Measurements from ENCODE around the gene PPP2R1B.
"Not testable (repeated sequence)": the region's sequence is repeated elsewhere in the genome, so short reads cannot be mapped to it uniquely, and the experiment has no call there.

Gene PPP2R1B

GRCh38 chr11:111782109-111782741 is 16.0 kb upstream of the PPP2R1B start:
- DNase-seq (ENCODE audit: low read depth), result no peak

- no peak for DNase-seq (ENCODE audit: low read depth)
Measured at GRCh38 chr11:111779118-111779517, 12.9 kb upstream of the PPP2R1B start.

DNA sequence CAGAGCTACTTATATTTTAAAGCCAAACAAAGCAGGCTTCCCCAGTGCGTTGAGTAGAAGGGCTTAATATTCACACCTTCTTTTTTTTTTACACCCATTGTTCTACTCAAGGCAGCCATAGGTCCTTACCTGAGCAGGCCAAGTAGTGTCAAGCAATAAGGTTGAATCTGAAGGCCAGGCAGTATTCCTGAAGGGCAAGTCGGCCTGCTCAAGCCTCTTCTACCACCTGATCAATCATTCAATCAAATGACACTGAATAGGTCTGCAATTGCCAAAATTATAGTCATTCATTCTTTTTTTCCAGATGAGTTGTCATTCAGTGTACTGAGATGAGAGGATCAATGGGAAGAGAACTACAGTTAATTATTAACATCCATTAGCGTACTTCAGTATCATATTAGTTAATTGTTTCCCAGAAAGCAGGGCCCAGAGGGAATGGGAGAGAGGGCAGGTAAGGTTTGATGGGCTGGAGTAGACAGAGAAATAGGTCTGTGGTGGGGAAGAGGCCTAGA is 11.9 kb upstream of the PPP2R1B start:
- DNase-seq (ENCODE audit: low read depth), result no peak

DNA sequence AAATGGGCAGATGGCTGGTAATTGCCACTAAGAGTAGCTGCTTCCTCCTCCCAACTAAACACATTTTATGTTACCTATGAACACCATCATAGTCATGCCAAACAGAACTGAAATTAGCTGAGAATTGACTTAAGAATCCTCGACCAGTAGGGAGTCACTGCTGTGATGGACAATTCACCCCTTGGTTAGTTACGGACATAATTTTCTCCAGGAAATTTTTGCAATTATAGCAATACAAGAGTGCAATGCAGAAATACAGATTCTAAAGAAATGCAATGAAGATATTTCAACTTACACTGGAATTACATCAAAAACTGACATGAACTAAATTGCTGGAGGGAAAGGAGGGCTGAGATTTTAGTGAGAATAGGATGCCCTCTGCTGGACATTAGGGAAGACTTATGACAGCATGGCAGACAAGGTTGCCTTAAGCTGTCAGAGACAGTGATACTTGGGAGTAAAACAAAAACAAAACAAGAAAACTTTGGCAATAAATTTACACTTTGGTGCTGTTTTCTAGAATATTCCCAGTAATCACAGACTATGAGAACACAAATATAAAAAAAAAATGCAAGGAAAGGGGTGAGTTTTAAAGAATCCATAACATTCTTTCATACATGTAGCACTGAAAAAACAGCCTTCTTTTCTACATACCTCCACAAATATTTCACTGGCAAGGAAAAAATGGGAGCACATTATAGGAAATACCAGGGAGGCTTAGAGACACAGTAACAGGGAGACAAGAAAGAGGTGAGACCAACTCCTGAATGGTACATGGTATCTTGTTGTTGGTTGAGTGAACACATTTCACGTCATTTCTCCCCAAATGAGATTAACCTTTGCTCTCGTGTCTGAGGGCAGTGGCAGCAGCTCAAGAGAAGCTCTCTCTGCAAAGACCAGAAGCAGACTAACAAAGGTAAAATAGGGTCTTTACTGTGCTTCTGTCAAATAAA is 11.2 kb upstream of the PPP2R1B start:
- DNase-seq (ENCODE audit: low read depth), result peak; percentile 20

DNA sequence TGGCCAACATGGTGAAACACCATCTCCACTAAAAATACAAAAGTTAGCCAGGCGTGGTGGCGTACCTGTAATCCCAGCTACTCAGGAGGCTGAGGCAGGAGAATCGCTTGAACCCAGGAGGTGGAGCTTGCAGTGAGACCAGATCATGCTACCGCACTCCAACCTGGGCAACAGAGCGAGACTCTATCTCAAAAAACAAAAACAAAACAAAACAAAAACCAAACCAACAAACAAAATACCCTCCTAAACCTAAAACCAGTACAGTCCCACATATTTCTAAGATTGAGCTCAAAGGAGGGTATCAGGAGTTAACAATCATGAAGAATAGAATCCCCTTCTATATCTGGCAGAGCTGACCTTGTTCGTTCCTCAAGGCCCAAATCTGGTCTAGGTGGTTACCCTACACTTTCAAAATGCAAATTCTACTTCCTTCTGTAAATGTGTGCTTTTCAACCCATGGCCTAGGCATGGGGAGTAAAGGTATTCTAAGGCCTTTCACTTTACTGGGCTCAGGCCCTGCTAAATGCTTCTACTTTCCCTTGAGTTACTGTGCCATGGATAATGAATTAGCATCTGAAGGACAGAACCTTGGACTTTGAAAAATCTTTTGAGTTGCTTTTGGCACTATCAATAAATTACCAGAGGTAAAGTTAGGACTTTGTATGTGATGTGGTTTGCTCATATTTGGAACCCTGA is 10.4 kb upstream of the PPP2R1B start:
- DNase-seq (ENCODE audit: low read depth), result no peak

DNA sequence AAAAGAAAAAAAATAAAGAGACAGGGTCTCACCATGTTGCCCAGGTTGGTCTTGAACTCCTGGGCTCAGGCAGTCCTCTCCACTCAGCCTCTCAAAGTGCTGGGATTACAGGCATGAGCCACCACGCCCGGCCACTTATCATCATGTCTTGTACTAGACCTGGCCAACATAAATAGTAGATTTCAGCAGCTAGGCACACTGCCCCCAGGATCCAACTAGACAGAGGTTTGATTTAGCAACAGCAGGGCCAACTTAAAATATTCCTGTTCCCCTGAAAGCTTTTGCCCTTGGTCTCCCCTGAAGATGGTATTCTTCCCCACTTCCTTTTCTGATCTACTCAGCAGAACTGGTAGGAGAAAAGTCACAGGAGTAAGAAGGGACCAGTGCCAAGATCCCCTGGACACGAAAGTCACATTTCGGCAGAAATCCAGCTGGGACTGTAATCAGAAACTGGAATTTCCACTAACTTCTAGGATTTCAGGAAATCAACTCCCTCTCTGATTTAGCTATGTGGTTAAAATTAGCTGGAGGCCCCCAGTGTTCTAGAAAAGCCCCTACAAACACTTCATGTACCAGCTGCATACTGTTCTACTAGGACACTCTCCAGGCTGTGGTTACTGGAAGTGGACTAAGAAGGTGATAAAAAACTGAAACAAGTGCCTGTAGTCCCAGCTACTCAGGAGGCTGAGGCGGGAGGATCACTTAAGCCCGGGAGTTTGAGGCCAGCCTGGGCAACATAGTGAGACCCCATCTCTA is 8.9 kb upstream of the PPP2R1B start:
- no peak for DNase-seq (ENCODE audit: low read depth)

DNA sequence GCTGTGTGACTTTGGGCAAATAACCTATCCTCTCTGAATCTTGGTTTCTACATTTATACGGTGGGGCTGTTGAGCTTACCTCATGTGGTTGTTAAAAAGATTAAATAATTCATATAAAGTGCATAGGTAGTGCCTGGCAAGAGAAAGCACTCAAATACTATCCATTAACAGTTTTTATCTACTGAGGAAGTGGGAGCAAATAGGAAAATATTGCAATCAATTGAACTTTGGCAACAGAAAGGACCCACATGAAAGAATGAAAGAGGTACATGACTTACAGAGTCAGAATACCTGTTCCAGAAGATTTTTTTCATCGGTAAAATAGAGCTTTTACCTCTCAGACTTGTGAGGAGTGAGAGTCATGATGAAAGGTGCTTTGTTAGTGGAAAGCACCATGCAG is 6.3 kb upstream of the PPP2R1B start:
- DNase-seq (ENCODE audit: low read depth), result no peak

GRCh38 chr11:111771205-111771604 is 5.0 kb upstream of the PPP2R1B start:
- DNase-seq (ENCODE audit: low read depth), result not testable (repeated sequence)

GRCh38 chr11:111770581-111771134 is 4.5 kb upstream of the PPP2R1B start:
- DNase-seq (ENCODE audit: low read depth), result no peak

DNA sequence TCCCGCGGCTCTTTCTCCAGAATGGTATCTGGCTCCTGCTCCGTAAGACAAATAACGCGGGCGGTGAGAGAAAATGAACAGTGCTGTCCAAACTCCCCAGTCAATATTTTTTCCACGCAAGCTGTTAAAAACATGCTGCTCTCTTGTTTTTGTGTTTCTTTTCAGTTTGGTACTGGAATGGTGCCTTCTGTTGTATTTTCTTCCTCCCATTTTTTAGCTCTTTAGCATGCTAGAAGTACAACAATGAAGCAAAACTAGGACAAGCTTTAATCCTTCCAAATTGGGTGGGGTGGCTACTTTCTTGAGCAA is 599 bp upstream of the PPP2R1B start:
- DNase-seq (ENCODE audit: low read depth), result no peak

DNA sequence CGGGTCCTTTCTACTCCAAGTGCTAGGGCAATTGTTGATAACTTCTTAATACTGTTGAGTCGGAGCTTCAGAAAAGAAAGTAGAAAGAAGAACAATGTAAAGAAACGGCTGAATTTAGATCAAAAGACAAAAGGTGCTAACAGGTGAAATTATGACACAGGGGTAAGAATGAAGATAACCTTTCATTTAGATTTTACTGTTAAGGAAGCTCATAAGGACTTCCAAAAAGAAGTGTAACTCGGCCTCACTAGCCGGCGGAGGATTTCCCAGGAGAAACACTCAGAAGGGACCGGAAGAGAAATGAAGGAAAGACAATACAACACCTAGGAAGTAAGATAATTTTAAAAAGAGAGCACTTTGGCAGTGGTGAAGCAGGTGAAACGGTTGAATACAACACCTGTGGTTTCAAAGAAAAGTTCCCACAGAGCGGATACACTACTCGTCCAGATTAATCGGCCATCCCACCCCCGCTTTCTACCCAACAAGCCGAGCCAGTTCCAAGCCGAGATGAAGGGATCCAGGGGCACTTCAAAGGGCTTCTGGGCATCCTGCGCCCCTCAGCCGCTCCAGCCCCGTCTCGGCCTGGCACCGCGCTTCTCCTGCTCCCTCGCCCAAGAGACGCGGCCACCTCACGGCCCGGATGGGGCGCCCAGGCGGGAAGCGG is 737 bp downstream of the PPP2R1B start:
- no peak for DNase-seq (ENCODE audit: low read depth)

- DNase-seq (ENCODE audit: low read depth), result no peak
Measured at GRCh38 chr11:111764621-111765020, 1.6 kb downstream of the PPP2R1B start.

- no peak for DNase-seq (ENCODE audit: low read depth)
Measured at GRCh38 chr11:111762981-111763643, 3.1 kb downstream of the PPP2R1B start.

DNA sequence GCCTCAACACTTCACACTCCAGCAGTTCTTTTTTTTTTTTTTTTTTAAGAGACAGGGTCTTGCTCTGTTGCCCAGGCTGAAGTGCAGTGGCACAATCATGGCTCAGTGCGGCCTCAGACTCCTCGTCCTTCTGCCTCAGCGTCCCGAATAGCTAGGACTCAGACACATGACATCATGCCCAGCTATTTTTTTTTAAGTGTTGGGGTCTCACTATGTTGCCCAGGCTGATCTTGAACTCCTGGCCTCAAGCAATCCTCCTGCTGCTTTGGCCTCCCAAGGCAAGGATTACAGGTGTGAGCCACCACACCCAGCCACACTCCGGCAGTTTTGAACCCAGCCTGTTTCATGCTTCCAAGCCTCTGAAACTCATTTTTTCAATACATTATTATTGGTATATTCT is 3.7 kb downstream of the PPP2R1B start:
- no peak for DNase-seq (ENCODE audit: low read depth)

DNA sequence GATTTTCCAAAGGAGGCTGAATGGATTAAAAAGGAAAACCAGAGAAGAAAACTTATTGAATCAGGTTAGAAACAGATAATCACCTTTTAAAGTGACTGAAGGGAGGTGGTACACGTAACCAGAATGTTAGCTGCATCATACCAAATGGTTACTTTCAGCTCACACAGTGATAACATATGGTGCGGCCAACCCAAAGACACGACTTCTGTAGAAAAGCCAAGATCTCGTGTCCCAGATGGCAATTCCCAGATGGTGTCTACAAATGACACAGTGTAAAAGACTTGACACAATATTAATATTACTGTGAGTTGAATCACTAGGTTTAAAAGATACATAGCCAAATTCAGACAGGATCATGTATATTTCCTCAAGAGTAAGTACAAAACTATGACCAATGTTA is 5.2 kb downstream of the PPP2R1B start:
- DNase-seq (ENCODE audit: low read depth), result no peak

DNA sequence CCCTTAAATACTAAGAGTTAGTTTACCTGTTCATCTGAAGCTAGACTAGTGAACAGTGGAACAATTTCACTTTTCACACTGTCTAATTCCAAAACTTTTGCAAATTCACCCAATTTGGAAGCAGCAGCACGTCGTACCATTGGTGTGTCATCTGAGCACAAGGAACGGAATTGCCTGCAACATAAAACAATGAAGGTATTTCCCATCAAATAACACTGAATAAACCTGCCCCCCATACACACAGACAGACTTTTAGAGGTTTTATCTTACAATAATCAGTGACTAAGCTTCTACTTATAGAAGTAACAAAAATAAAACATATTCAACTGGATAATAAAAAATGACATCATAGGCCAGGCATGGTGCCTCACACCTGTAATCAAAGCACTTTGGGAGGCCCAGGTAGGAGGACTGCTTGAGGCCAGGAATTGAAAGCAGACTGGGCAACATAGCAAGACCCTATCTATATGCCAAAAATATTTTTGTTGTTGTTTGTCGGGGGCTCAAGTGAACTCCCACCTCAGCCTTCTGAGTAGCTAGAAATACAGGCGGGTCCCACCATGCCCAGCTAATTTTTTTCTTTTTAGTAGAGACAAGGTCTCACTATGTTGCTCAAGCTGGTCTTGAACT is 6.3 kb downstream of the PPP2R1B start:
- DNase-seq (ENCODE audit: low read depth), result no peak

GRCh38 chr11:111759376-111759775 is 6.8 kb downstream of the PPP2R1B start:
- DNase-seq (ENCODE audit: low read depth), result no peak

- no peak for DNase-seq (ENCODE audit: low read depth)
Measured at GRCh38 chr11:111756097-111756496, 10.1 kb downstream of the PPP2R1B start.

- no peak for DNase-seq (ENCODE audit: low read depth)
Measured at GRCh38 chr11:111749646-111750045, 16.5 kb downstream of the PPP2R1B start.
